ENCODE results near the gene FMNL2.
"Not testable (repeated sequence)": the region's sequence is repeated elsewhere in the genome, so short reads cannot be mapped to it uniquely, and the experiment has no call there.

The FMNL2 gene

GRCh38 chr2:152470861-152471854 is 136.2 kb downstream of the FMNL2 start:
- no peak for TF ChIP-seq CTCF (IDR thresholded peaks at IDR 0.05; ENCODE audit: insufficient read depth, low read depth, low read length, missing control alignments)
- no peak overlapping the region for H3K4me3 ChIP-seq (ENCODE audit: low read depth, low read length)
- DNase-seq (ENCODE audit: low read depth): no peak

GRCh38 chr2:152472481-152472887 is 137.5 kb downstream of the FMNL2 start:
- DNase-seq (ENCODE audit: low read depth): no peak
- no peak for TF ChIP-seq CTCF (IDR thresholded peaks at IDR 0.05; ENCODE audit: insufficient read depth, low read depth, low read length, missing control alignments)
- H3K4me3 ChIP-seq (ENCODE audit: low read depth, low read length): no peak overlapping the region

GRCh38 chr2:152473151-152473857 is 138.3 kb downstream of the FMNL2 start:
- H3K4me3 ChIP-seq (ENCODE audit: low read depth, low read length): no peak overlapping the region
- DNase-seq (ENCODE audit: low read depth): no peak
- TF ChIP-seq CTCF (IDR thresholded peaks at IDR 0.05; ENCODE audit: insufficient read depth, low read depth, low read length, missing control alignments): no peak

- H3K4me3 ChIP-seq (ENCODE audit: low read depth, low read length): not testable (repeated sequence)
These were observed 139.5 kb downstream of the FMNL2 start for GRCh38 chr2:152474523-152474922.

GRCh38 chr2:152475982-152476381 is 141.0 kb downstream of the FMNL2 start:
- no peak for TF ChIP-seq CTCF (IDR thresholded peaks at IDR 0.05; ENCODE audit: insufficient read depth, low read depth, low read length, missing control alignments)
- H3K4me3 ChIP-seq (ENCODE audit: low read depth, low read length): no peak overlapping the region
- DNase-seq (ENCODE audit: low read depth): no peak

More at GRCh38 chr2:152474523-152474922, 139.5 kb downstream of the FMNL2 start:
- not testable (repeated sequence) for DNase-seq (ENCODE audit: low read depth)

- H3K4me3 ChIP-seq (ENCODE audit: low read depth, low read length): no peak overlapping the region
- TF ChIP-seq CTCF (IDR thresholded peaks at IDR 0.05; ENCODE audit: insufficient read depth, low read depth, low read length, missing control alignments): no peak
- DNase-seq (ENCODE audit: low read depth): no peak
These were observed 142.5 kb downstream of the FMNL2 start for GRCh38 chr2:152477347-152478092.

GRCh38 chr2:152479282-152479681 is 144.3 kb downstream of the FMNL2 start:
- TF ChIP-seq CTCF (IDR thresholded peaks at IDR 0.05; ENCODE audit: insufficient read depth, low read depth, low read length, missing control alignments): no peak
- H3K4me3 ChIP-seq (ENCODE audit: low read depth, low read length): no peak overlapping the region
- no peak for DNase-seq (ENCODE audit: low read depth)
